H54 (cell line): ENCODE results near the gene GPR61.

Experiments used
- DNase-seq: peaks from one replicate; pipeline ENCODE4 v3.0.0; 2011; ENCODE audit warnings: low spot score, mixed read lengths; ENCODE audit not compliant: insufficient read length
- FAIRE-seq: peaks from 3 replicates; lab custom pipeline; 2011; peaks lifted over from hg19 to GRCh38; lab: Jason Lieb, UNC
- POLR2A ChIP-seq: IDR thresholded peaks from 2 replicates; pipeline ENCODE4 v1.6.1; 2011; ENCODE audit warnings: low read depth, mild to moderate bottlenecking, low read length

Gene GPR61

GRCh38 chr1:109534307-109534858, 5.3 kb upstream of the GPR61 start:
- FAIRE-seq: no peak
- TF ChIP-seq POLR2A: no peak
- DNase-seq: no peak

GRCh38 chr1:109535481-109535880, 4.2 kb upstream of the GPR61 start:
- no peak for FAIRE-seq
- DNase-seq: no peak
- TF ChIP-seq POLR2A: no peak

- FAIRE-seq (no peak), DNase-seq (no peak)
- TF ChIP-seq POLR2A: no peak
Observed at GRCh38 chr1:109535971-109536491, 3.6 kb upstream of the GPR61 start.

GRCh38 chr1:109537450-109538178, 2.1 kb upstream of the GPR61 start:
- no peak for TF ChIP-seq POLR2A
- FAIRE-seq: no peak
- no peak for DNase-seq

GRCh38 chr1:109538827-109539555, 681 bp upstream of the GPR61 start:
- TF ChIP-seq POLR2A: no peak
- no peak for DNase-seq
- FAIRE-seq: no peak

- TF ChIP-seq POLR2A: no peak
- no peak for FAIRE-seq
- no peak for DNase-seq
Observed at GRCh38 chr1:109541102-109541501, 1.4 kb downstream of the GPR61 start.

GRCh38 chr1:109542657-109543056, 3.0 kb downstream of the GPR61 start:
- DNase-seq: no peak
- FAIRE-seq: no peak
- TF ChIP-seq POLR2A: no peak

GRCh38 chr1:109543283-109543987, 3.8 kb downstream of the GPR61 start:
- DNase-seq: no peak
- FAIRE-seq: no peak
- no peak for TF ChIP-seq POLR2A

GRCh38 chr1:109543988-109544735, 4.5 kb downstream of the GPR61 start:
- FAIRE-seq (no peak), DNase-seq (no peak)
- TF ChIP-seq POLR2A: no peak

GRCh38 chr1:109546311-109547109, 6.8 kb downstream of the GPR61 start:
- peak; percentile 92 for FAIRE-seq
- no peak for TF ChIP-seq POLR2A
- DNase-seq: peak; percentile 74

GRCh38 chr1:109547463-109548320, 8.0 kb downstream of the GPR61 start:
- no peak for TF ChIP-seq POLR2A
- no peak for DNase-seq
- no peak for FAIRE-seq
